ENCODE results near the gene ANKS1B.
"Not testable (repeated sequence)": the region's sequence is repeated elsewhere in the genome, so short reads cannot be mapped to it uniquely, and the experiment has no call there.

ANKS1B gene

DNA sequence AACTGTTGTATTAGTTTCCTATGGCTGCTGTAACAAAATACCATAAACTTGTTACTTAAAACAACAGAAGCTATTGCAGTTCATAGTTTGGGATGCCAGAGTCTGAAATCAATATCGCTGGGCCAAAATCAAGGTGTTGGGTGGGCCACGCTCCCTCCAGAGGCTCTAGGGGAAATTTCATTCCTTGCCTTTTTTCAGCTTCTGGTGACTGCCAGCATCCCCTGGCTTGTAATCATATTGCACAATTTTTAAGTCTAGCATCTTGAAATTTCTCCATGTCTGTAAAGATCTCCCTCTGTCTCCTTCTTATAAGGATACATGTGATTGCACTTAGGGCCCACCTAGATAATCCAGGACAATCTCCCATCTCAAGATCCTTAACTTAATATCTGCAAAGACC, 386.0 kb downstream of the ANKS1B start:
- no peak for DNase-seq (ENCODE audit: low spot score)
- TF ChIP-seq, protein P1, sequence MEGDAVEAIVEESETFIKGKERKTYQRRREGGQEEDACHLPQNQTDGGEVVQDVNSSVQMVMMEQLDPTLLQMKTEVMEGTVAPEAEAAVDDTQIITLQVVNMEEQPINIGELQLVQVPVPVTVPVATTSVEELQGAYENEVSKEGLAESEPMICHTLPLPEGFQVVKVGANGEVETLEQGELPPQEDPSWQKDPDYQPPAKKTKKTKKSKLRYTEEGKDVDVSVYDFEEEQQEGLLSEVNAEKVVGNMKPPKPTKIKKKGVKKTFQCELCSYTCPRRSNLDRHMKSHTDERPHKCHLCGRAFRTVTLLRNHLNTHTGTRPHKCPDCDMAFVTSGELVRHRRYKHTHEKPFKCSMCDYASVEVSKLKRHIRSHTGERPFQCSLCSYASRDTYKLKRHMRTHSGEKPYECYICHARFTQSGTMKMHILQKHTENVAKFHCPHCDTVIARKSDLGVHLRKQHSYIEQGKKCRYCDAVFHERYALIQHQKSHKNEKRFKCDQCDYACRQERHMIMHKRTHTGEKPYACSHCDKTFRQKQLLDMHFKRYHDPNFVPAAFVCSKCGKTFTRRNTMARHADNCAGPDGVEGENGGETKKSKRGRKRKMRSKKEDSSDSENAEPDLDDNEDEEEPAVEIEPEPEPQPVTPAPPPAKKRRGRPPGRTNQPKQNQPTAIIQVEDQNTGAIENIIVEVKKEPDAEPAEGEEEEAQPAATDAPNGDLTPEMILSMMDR (IDR thresholded peaks at IDR 0.05; ENCODE audit: extremely low read depth, insufficient read depth, missing control alignments): no peak
- in situ Hi-C loops (cut with MboI; ENCODE audit: low pct_unique_long_range_greater_than_20kb, low sequenced_read_pairs, unreplicated experiment): no loop called here

DNA sequence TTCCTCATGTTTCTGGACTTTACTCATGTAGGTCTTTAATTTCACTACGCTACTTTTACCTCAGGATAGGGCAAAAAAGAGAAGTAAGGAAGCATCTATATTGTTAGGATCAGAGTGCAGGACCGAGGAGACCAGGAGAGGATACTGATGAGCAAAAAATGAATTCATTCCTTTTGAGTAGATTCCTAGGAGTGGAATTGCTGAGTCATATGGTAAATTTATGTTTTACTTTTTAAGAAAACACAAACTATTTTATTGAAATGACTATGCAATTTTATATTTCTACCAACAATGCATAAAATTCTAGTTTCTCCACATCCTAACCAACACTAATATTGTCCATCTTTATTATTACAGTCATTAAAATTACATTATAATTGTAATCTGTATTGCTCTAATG, 388.0 kb downstream of the ANKS1B start:
- TF ChIP-seq, protein P1 (IDR thresholded peaks at IDR 0.05; ENCODE audit: extremely low read depth, insufficient read depth, missing control alignments): no peak
- no peak for DNase-seq (ENCODE audit: low spot score)
- in situ Hi-C loops (cut with MboI; ENCODE audit: low pct_unique_long_range_greater_than_20kb, low sequenced_read_pairs, unreplicated experiment): no loop called here

GRCh38 chr12:99577125-99577524, 407.6 kb downstream of the ANKS1B start:
- in situ Hi-C loops (cut with MboI; ENCODE audit: low pct_unique_long_range_greater_than_20kb, low sequenced_read_pairs, unreplicated experiment); DNase-seq (ENCODE audit: low spot score): not testable (repeated sequence)

DNA sequence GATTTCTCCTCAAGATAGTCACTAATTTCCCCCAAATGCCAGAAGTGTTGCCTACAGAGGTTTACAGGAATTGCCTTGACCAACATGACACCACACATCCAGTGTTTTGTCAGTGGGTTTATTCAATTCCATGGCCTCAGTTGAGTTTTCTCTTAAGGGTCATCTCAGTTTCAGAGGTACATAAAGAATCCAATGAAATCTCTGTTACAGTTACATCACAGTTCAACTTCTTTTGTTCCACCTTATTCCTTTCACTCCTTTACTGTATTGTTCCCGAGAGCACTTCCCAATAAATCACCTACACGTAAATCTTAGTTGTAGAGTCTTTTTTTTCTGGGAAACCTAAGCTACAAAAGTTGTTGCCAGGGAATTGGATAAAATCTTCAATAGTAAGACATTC, 410.8 kb downstream of the ANKS1B start:
- TF ChIP-seq, protein P1 (IDR thresholded peaks at IDR 0.05; ENCODE audit: extremely low read depth, insufficient read depth, missing control alignments): no peak
- no peak for DNase-seq (ENCODE audit: low spot score)
- in situ Hi-C loops (cut with MboI; ENCODE audit: low pct_unique_long_range_greater_than_20kb, low sequenced_read_pairs, unreplicated experiment): no loop called here

GRCh38 chr12:99567072-99567471, 417.7 kb downstream of the ANKS1B start:
- in situ Hi-C loops (cut with MboI; ENCODE audit: low pct_unique_long_range_greater_than_20kb, low sequenced_read_pairs, unreplicated experiment): no loop called here
- TF ChIP-seq, protein P1 (IDR thresholded peaks at IDR 0.05; ENCODE audit: extremely low read depth, insufficient read depth, missing control alignments): no peak
- DNase-seq (ENCODE audit: low spot score): no peak

DNA sequence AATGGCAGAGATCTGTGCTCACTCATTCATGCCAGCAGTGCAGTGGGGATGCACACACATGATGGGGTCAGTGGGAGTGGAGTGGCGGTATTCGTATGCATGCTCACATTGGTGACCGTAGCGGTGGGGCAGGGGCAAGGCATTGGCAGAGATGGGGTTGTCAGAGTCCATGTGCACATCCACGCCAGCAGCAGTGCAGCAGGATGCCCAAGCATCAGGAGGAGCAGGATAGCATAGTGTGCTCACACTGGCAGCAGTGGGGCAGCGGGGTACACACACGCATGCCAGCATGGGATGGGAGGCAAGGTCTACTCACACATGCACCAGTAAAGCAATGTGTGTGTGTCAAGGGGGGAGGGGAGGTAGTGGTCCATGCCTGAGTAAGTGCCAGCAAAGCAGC, 426.6 kb downstream of the ANKS1B start:
- TF ChIP-seq, protein P1 (IDR thresholded peaks at IDR 0.05; ENCODE audit: extremely low read depth, insufficient read depth, missing control alignments): no peak
- DNase-seq (ENCODE audit: low spot score): no peak
- in situ Hi-C loops (cut with MboI; ENCODE audit: low pct_unique_long_range_greater_than_20kb, low sequenced_read_pairs, unreplicated experiment): no loop called here

DNA sequence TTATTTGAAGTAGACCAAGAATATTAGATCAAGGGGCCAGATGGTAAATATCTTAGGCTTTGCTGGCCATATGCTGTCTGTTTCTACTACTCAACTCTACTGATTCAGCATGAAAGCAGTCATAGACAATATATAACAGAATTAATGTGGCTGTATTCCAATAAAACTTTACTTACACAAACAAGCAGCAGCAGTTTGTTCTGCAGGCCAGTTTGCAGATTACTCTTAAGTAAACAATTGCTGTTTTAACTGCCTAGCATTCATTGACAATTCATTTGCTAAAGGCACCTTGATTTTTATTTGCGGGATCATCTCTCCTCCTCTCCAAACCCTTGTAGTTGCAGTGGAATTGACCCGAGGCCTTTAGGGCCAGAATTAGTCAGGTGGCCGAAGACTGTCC, 431.3 kb downstream of the ANKS1B start:
- in situ Hi-C loops (cut with MboI; ENCODE audit: low pct_unique_long_range_greater_than_20kb, low sequenced_read_pairs, unreplicated experiment): no loop called here
- no peak for DNase-seq (ENCODE audit: low spot score)
- TF ChIP-seq, protein P1 (IDR thresholded peaks at IDR 0.05; ENCODE audit: extremely low read depth, insufficient read depth, missing control alignments): no peak

Measured in GM13977 (cell line).